ENCODE measurements around the gene SIPA1. TPM values are rescaled to one million over a fixed set of nuclear protein-coding genes. Genes with fewer than 3 reads are reported as not detected.
"Not testable (repeated sequence)": the region's sequence is repeated elsewhere in the genome, so short reads cannot be mapped to it uniquely, and the experiment has no call there.

SIPA1 gene
- total RNA-seq, 1 donor from 2014 or later: 66.5 TPM

DNA sequence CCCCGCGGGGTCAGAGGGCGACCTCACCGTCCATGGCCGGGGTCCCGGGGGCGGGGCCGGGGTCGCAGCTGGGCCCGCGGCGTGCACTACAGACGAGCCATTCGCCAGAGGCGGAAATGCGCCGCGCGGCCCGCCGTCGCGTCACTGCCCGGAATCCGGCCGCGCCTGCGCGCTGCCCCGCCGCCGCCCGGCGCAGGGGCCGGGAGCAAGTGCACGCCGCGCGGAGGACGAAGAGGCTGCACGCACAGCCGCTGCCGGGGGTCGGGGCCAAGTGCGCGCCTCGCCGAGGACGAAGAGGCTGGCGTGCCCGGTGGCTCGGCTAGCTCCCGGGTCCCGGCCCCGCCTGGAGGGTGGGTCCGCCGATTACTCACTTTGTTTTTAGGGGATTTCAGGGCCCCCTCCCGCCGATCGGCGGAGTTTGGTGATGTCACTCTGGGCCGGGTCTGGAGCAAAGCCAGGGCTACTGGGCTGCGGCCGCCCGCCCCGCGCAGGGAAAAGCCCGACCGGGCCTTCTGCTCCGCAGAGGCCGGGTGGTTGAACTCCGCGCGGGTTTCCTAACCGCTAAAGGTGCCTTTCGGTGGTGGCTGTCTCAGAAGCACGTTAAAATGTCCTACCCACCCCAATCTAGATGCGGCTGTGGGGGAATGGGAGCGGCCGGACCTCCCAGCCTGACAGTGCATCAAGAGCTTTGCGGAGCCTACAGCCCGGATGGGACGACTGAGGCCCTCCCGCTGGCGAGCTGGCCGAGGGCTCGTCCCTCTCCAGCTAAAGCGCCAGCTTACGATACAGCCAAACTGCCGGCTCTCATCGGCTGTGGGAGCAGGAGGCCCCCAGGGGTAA lies 25.1 kb downstream of the SIPA1 start, which contains the start of gene RELA:
TSS of gene RELA (minus strand) at position 118 of the 840 bp plus-strand sequence. CDS start at position 34, 84 bp downstream.
- TF ChIP-seq, protein P1, sequence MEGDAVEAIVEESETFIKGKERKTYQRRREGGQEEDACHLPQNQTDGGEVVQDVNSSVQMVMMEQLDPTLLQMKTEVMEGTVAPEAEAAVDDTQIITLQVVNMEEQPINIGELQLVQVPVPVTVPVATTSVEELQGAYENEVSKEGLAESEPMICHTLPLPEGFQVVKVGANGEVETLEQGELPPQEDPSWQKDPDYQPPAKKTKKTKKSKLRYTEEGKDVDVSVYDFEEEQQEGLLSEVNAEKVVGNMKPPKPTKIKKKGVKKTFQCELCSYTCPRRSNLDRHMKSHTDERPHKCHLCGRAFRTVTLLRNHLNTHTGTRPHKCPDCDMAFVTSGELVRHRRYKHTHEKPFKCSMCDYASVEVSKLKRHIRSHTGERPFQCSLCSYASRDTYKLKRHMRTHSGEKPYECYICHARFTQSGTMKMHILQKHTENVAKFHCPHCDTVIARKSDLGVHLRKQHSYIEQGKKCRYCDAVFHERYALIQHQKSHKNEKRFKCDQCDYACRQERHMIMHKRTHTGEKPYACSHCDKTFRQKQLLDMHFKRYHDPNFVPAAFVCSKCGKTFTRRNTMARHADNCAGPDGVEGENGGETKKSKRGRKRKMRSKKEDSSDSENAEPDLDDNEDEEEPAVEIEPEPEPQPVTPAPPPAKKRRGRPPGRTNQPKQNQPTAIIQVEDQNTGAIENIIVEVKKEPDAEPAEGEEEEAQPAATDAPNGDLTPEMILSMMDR (conservative IDR thresholded peaks at IDR 0.05; ENCODE audit: low read depth, low read length): no peak
- DNase-seq (ENCODE audit: low read depth): peak; percentile 39

DNA sequence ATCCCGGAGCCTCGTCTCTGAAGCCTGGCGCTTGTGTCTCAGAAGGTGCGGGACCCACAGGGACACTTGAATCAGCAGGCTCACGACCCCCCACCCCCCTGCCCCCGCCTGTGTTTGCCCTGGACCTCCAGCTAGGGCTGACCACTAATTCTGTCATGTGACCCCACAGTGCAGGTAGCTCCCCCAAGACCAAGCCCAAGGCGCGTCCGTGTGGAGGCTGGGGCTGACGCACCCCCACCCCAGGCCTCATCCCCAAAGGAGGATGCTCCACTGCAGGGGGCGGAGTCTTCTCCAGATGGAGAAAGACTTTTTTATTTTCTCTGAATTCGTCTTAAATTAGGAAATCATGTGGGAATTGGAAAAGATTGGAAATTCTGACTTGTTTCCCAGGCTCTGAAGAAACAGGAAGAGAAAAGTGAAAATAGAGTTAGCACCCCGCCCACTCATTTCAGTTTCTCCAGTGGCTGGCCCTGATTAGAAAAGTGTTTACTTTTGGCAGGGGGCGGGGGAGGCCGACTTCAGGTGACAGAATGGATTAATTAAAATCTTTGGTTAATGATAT lies 25.8 kb downstream of the SIPA1 start:
- peak overlapping the region; percentile 100 for H3K4me3 ChIP-seq (ENCODE audit: low read depth, low read length)
- TF ChIP-seq, protein P1 (conservative IDR thresholded peaks at IDR 0.05; ENCODE audit: low read depth, low read length): no peak
- no peak for DNase-seq (ENCODE audit: low read depth)

More for the DNA sequence above, 25.1 kb downstream of the SIPA1 start, which contains the start of gene RELA:
- peak within 1 kb of the TSS; percentile 100 for H3K4me3 ChIP-seq (ENCODE audit: low read depth, low read length)

DNA sequence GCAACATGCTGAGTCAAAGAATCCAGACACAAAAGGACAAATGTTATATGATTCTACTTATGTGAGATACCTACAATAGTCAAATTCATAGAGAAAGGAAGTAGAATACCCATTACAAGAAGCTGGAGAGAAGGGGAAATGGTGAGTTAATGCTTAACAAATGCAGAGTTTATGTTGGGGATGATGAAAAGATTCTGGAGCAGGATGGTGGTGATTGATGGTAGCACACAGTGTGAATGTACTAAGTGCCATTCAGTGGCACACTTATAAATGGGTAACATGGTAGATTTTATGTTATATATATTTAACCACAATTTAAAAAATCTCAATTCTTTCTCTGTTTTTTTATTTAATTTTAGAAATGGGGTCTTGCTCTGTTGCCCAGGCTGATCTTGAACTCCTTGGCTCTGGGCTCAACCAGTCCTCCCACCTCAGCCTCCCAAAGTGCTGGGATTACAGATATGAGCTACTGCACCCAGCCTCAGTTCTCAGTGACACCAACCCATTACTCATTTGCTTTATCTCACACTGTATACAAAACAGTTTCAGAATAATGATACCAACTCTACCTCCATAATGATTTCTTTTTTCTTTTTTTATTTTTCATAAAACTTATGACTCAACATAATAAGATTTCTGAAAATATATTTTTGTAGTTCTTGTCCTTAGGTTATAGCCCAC lies 34.4 kb downstream of the SIPA1 start:
- H3K4me3 ChIP-seq (ENCODE audit: low read depth, low read length): no peak overlapping the region
- TF ChIP-seq, protein P1 (conservative IDR thresholded peaks at IDR 0.05; ENCODE audit: low read depth, low read length): no peak
- no peak for DNase-seq (ENCODE audit: low read depth)

DNA sequence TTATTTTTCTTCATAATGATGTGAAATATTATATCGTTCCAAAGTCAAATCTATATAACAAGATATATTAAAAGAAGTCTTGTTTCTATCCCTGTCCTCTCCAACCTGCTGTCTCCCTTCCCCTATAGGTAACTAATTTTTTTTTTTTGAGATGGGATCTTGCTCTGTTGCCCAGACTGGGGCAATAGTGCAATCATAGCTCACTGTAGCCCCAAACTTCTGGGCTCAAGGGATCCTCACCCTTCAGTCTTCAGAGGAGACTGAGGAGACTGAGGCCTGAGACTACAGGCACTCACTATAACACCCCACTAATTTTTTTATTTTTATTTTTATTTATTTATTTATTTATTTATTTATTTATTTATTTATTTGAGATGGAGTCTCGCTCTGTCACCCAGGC lies 35.1 kb downstream of the SIPA1 start:
- TF ChIP-seq, protein P1 (conservative IDR thresholded peaks at IDR 0.05; ENCODE audit: low read depth, low read length): no peak
- no peak for DNase-seq (ENCODE audit: low read depth)
- H3K4me3 ChIP-seq (ENCODE audit: low read depth, low read length): no peak overlapping the region

DNA sequence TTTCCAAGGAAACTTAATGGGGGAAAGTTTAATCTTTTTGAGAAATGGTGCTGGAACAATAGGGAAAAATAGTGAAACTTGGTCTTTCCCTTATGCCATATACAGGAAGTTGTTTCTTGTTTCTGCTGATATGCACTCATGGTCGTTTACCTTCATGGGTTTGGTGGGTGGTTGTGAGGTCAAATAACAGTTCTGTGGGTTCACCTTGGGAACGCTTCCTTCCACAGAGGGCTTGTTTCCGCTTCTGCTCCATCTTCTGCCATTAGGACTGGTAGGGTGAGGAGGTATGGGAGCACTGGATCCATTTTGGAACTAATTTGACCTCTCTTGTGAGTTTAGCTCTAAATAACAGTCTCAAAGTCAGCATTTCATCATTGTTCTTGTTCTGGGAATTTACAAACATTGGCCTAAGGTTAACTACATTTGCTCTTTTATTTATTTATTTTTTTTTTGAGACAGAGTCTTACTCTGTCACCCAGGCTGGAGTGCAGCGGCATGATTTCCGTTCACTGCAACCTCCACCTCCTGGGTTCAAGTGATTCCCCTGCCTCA lies 42.4 kb downstream of the SIPA1 start:
- DNase-seq (ENCODE audit: low read depth): no peak
- TF ChIP-seq, protein P1 (conservative IDR thresholded peaks at IDR 0.05; ENCODE audit: low read depth, low read length): no peak
- no peak overlapping the region for H3K4me3 ChIP-seq (ENCODE audit: low read depth, low read length)

DNA sequence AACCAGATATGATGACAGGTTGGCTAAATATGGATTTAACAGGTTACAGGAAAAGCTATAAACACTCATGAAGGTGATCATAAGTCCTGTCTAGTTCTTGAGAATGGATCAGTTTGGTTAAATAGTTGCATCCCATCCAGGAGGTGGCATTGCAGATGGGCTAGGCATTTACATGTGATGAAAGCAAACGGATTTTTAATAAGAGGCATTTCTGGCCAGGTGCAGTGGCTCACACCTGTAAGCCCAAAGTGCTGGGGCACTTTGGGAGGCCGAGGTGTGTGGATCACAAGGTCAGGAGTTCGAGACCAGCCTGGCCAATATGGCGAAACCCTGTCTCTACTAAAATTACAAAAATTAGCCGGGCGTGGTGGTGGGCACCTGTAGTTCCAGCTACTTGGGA lies 45.6 kb downstream of the SIPA1 start:
- not testable (repeated sequence) for H3K4me3 ChIP-seq (ENCODE audit: low read depth, low read length); DNase-seq (ENCODE audit: low read depth)

DNA sequence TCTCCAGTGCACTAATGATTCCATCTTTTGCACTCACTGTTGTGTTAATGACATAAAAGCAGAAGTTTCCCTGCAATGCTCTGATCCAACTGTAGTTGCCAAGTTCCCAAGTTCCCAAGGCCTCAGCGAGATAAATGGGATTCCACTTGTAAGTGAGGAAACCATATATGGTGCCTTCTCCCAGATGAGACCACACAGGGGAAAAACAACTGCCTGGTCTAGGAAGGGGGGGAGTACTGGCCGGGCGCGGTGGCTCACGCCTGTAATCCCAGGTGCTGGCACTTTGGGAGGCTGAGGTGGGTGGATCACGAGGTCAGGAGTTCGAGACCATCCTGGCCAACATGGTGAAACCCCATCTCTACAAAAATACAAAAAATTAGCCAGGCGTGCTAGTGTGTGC lies 48.1 kb downstream of the SIPA1 start:
- no peak overlapping the region for H3K4me3 ChIP-seq (ENCODE audit: low read depth, low read length)
- DNase-seq (ENCODE audit: low read depth): no peak
- TF ChIP-seq, protein P1 (conservative IDR thresholded peaks at IDR 0.05; ENCODE audit: low read depth, low read length): no peak

DNA sequence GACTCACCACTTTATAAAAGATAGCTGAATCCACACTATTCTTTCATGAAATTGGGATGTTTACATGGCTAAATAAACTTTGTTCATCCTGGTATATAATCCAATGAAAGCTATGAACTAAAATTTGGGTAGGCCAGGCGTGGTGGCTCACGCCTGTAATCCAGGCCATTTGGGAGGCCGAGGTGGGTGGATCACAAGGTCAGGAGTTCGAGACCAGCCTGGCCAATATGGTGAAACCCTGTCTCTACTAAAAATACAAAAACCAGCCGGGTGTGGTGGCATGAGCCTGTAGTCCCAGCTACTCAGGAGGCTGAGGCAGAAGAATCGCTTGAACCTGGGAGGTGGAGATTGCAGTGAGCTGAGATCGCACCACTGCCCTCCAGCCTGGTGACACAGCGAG lies 53.9 kb downstream of the SIPA1 start:
- H3K4me3 ChIP-seq (ENCODE audit: low read depth, low read length); DNase-seq (ENCODE audit: low read depth): not testable (repeated sequence)
